ACC112 (cell line): ENCODE measurements around the gene HIVEP3.

Experiments used
- H2AFZ ChIP-seq: fragments of 200-600 bp; sonication (generic); one replicate; pipeline ENCODE4 v1.6.0; 2017; ENCODE audit warnings: antibody characterized with exemption, low read length; ENCODE audit not compliant: unreplicated experiment
- H3K27ac ChIP-seq: fragments of 200-600 bp; sonication (generic); 2 replicates; pipeline ENCODE4 v1.5.1; 2014; ENCODE audit warnings: low read depth, mild to moderate bottlenecking, antibody characterized with exemption, low read length, moderate library complexity
- H3K27me3 ChIP-seq: fragments of 200-600 bp; sonication (generic); 2 replicates; pipeline ENCODE4 v1.6.1; 2014; ENCODE audit warnings: mild to moderate bottlenecking, antibody characterized with exemption, low read length, moderate library complexity, mixed read lengths; ENCODE audit not compliant: insufficient read depth
- H3K36me3 ChIP-seq: fragments of 200-600 bp; sonication (generic); 2 replicates; pipeline ENCODE4 v1.6.1; 2016; ENCODE audit warnings: mild to moderate bottlenecking, antibody characterized with exemption, low read length, moderate library complexity, mixed read lengths; ENCODE audit not compliant: insufficient read depth
- H3K4me1 ChIP-seq: fragments of 200-600 bp; sonication (generic); one replicate; pipeline ENCODE4 v1.6.1; 2016; ENCODE audit warnings: low read length, mixed read lengths; ENCODE audit not compliant: insufficient read depth, unreplicated experiment, control insufficient read depth
- H3K4me3 ChIP-seq: fragments of 200-600 bp; sonication (generic); 2 replicates; pipeline ENCODE4 v1.5.1; 2014; ENCODE audit warnings: mild to moderate bottlenecking, low read depth, low read length
- H3K79me2 ChIP-seq: fragments of 200-600 bp; sonication (generic); one replicate; pipeline ENCODE4 v1.6.0; 2016; ENCODE audit warnings: low read length; ENCODE audit not compliant: control insufficient read depth, unreplicated experiment, insufficient read depth

The HIVEP3 gene

DNA sequence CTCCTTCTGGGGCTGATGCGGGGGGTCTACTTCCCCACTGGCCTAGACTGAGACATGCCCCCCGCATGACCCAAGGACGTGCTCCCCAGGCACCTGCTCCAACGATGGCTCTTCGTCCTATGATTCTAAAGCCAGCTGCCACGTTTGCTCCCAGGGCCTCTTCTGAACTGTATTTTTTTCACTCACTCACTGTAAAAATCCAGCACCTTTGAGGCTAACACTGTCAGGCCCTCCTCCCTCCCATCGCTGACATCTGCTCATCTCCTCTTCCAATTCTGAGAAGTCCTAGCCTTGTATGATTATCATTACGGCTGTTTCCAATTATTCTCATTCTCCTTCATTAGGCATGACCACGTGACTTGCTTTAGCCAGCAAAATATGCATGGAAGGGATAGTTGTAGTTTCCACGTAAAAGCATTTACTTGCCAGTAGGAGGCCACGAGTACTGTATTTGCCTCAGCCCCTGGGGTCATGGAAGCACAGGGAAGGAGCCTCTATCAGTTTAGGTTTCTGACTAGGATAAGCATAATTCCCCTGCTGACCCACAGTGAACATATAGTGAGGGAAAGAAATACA, 415.1 kb downstream of the HIVEP3 start:
- no peaks in the 10 kb centered on the region for H3K27me3 ChIP-seq
- no peak overlapping the region for H3K27ac ChIP-seq
- H3K79me2 ChIP-seq: no peaks in the 10 kb centered on the region
- H3K4me3 ChIP-seq: no peak overlapping the region
- H3K4me1 ChIP-seq: peaks cover 5% of the 10 kb centered on the region
- H2AFZ ChIP-seq: no peak overlapping the region
- no peaks in the 10 kb centered on the region for H3K36me3 ChIP-seq

DNA sequence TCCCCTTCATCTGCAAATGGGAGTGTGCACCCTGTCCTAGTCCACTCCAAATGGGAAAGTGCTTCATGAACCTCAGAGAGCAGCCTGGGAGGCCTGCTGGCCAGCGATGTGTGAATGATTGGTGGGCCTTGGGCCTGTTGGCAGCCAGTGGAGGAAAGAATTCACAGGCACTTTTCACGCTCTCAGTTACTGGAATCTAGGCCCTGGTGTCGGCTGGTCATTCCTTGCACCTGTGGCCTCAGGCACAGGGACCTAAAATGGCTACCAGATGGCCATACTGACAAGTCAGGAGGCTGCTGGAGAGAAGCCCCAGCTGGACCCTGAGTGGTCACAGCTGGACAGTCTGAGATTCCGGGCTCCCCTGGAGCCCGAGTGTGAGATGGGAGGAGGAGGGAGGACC, 415.8 kb downstream of the HIVEP3 start:
- Histone ChIP-seq H3K4me3 (no peak overlapping the region), H3K79me2 (no peaks in the 10 kb centered on the region), H3K4me1 (peaks cover 12% of the 10 kb centered on the region), H3K27me3 (no peaks in the 10 kb centered on the region), H3K36me3 (no peaks in the 10 kb centered on the region), H2AFZ (no peak overlapping the region), H3K27ac (no peak overlapping the region)

DNA sequence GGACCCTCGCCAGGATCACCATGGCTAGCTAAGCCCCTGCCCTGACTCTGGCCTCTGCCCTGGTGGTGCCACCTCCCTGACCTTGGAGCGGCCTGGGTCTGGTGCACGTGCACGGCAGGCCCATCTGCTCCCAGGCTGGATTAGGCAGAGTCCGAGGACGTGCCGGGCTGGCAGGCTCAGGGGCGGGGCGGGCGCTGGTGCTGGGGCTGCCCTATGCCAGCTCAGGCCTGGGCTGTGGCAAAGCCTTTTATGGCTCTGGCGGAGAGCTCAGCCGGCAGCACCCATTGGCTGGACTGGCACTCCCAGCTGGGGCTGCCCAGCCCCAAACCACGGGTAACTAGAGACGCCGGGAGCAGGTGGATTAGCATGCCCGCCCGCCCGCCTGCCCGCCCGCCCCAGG, 417.1 kb downstream of the HIVEP3 start:
- Histone ChIP-seq H3K36me3 (no peaks in the 10 kb centered on the region), H3K79me2 (no peaks in the 10 kb centered on the region), H3K4me3 (no peak overlapping the region), H3K27ac (no peak overlapping the region), H3K27me3 (no peaks in the 10 kb centered on the region), H3K4me1 (peaks cover 18% of the 10 kb centered on the region), H2AFZ (no peak overlapping the region)

DNA sequence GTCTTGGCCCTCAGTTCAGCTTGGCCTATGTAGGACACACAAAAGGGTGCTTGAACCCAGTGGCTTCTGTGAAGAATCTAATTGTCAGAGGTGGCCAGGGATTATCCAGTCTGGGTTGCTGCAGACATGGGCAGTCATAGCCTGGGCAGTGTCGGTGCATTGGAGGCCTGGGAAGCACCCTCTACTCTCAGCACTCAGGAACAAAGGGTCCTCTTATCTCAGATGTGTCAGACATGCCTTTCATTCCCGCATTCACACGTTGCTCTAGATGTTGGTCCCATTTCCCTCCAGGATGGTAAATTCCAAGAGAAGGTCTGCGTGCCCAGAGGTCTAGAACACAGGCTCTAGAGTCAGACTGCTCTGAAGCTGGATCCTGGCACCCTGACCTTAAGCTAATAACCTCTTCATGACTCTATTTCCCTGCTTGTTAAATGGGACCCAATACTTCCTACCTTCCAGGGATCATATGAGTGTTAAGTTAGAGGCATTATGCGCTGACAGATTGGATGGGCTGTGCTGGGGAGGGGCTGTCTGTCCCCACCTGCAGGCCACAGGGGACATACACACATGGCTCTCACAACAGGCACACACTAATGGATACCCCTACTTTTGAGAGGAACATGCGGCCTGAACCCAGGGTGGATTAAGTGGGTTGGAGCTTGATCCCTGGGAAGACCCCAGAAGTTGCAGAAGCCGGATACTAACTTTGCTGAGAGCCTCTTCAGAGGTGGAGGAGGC, 417.8 kb downstream of the HIVEP3 start:
- H3K36me3 ChIP-seq: no peaks in the 10 kb centered on the region
- peaks cover 23% of the 10 kb centered on the region for H3K4me1 ChIP-seq
- no peak overlapping the region for H3K4me3 ChIP-seq
- no peak overlapping the region for H2AFZ ChIP-seq
- H3K27me3 ChIP-seq: no peaks in the 10 kb centered on the region
- no peaks in the 10 kb centered on the region for H3K79me2 ChIP-seq
- H3K27ac ChIP-seq: no peak overlapping the region

DNA sequence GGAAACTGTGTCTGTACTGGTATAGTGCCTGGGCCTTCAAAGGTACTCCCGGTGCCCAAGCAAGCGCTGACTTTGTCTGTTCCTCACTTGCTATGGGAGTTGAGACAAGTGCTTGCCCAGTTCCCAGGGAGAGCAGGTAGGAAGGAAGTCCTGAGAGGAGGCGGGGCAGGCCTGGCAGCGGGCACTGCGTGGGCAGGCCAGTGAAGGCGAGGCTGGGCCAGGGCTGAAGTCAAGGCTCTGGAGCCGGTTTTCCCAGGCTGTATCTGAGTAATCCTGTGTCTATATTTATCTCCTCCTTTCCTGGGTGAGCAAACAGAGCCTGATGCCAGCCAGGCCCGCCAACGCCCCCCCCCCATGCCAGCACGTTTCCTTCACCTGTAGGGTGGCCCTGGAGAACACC, 418.3 kb downstream of the HIVEP3 start:
- H3K79me2 ChIP-seq: no peaks in the 10 kb centered on the region
- peaks cover 29% of the 10 kb centered on the region for H3K4me1 ChIP-seq
- H3K27ac ChIP-seq: no peak overlapping the region
- no peak overlapping the region for H3K4me3 ChIP-seq
- no peaks in the 10 kb centered on the region for H3K27me3 ChIP-seq
- H3K36me3 ChIP-seq: no peaks in the 10 kb centered on the region
- no peak overlapping the region for H2AFZ ChIP-seq

DNA sequence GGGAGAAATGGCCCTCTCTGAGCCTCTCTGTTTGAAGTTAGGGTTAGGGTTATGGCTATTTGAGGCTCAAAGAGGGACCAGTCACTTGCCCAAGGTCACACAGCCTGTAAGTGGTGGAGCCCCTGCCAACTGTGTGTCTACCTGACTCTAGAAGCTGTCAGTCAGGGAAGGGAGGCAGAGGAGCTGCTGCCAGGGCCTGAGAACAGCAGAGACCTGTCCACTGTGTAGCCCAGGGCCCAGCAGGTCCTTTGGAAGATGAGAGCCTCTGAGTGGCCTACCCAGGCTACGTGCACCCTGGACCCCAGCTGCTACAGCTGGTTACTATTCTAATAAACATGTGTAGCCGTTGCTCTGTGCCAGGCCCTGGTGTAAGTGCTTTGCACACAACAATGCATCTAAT, 419.1 kb downstream of the HIVEP3 start:
- Histone ChIP-seq H3K4me3 (no peak overlapping the region), H3K79me2 (no peaks in the 10 kb centered on the region), H3K4me1 (peaks cover 37% of the 10 kb centered on the region), H3K27me3 (no peaks in the 10 kb centered on the region), H3K27ac (no peak overlapping the region; the same call in 1 of the 2 replicates), H2AFZ (no peak overlapping the region), H3K36me3 (no peaks in the 10 kb centered on the region)

DNA sequence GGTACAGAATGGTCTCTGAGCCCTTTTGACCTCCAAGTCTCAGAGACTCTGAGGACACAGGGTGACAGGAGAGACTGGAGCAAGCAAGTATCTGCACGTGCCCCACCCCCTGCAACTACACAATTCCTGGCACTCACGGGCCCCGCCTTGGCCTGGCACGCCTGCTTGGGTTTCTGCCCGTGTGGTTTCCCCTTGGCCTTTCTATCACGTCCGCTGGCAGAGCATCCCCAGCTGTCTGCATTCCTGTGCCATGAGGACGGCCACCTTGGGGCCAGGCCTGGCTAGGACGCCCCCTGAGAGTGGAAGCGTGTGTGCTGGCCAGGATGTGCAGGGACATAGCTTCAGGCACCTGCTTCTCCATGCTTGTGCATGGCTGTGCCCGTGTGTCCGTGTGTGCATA, 419.9 kb downstream of the HIVEP3 start:
- no peaks in the 10 kb centered on the region for H3K27me3 ChIP-seq
- H3K27ac ChIP-seq: peak overlapping the region; percentile 2; the same call in 1 of the 2 replicates
- no peaks in the 10 kb centered on the region for H3K36me3 ChIP-seq
- no peaks in the 10 kb centered on the region for H3K79me2 ChIP-seq
- no peak overlapping the region for H3K4me3 ChIP-seq
- no peak overlapping the region for H2AFZ ChIP-seq
- peaks cover 43% of the 10 kb centered on the region for H3K4me1 ChIP-seq

DNA sequence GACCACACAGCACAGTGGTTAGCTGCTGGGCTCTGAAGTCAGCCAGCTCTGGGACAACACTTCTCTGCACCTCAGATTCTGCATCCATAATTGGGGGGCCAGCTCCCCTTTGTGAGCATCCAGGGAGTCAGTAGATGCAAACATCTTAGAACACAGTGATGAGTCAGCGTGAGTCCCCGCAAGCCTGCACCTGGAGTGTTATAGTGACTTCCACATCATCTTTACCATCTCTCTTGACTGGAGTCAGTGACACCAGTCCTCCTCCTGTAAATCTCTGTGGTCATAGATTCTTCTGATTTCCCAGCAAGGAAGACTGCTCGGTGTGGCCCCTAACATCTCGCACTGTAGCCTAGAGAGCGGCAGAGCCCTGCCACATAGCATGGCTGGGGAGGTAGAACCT, 420.3 kb downstream of the HIVEP3 start:
- no peak overlapping the region for H2AFZ ChIP-seq
- no peaks in the 10 kb centered on the region for H3K27me3 ChIP-seq
- H3K36me3 ChIP-seq: no peaks in the 10 kb centered on the region
- H3K4me3 ChIP-seq: no peak overlapping the region
- H3K27ac ChIP-seq: peak overlapping the region; percentile 2; the same call in 1 of the 2 replicates
- H3K4me1 ChIP-seq: peaks cover 47% of the 10 kb centered on the region
- H3K79me2 ChIP-seq: no peaks in the 10 kb centered on the region

DNA sequence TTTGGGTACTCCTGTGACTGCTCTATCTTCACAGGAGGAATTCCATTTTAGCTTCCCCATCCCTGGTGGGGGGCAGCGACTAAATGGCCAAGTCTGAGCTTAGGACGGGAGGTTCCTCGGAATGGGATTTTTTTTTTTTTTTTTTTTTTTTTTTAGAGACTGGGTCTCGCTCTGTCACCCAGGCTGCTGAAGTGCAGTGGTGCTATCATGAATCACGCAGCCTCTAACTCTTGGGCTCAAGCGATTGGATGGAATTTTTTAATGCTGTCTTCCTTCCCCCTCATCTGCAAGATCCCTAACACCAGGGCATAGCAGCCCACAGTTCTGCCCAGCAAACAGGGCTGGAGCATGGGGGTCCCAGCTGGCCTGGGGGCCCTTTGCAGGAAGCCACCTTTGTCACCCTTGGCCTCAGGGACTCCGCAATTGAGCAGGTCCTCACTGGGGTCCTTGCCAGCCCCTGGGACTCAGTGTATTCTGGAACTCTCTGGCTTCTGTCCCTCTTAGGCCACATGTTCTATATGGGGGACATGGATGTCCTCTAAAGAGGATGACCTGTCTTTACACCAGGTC, 421.2 kb downstream of the HIVEP3 start:
- Histone ChIP-seq H3K79me2 (no peaks in the 10 kb centered on the region), H2AFZ (no peak overlapping the region), H3K4me3 (no peak overlapping the region), H3K36me3 (no peaks in the 10 kb centered on the region), H3K4me1 (peaks cover 54% of the 10 kb centered on the region), H3K27me3 (no peaks in the 10 kb centered on the region), H3K27ac (peak overlapping the region; percentile 94; the same call in 1 of the 2 replicates)

DNA sequence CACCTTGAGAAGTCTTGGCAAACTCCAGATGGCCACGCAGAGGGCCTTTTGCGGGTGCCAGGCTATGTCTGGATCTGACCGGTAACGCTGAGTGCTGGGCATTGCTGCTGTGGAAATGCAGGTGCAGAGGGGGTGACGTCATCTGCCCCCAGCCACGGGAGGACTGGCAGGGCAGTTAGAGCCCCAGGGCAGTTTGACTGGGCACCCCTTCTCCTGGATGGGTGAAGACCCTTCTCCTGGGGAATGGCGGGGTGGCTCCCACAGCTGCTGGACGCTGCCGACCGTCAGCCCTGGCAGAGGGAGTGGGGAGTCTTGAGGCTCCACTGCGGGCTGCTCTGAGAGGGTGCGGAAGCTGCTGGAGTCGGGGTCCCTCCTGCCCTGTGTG, 421.7 kb downstream of the HIVEP3 start:
- no peaks in the 10 kb centered on the region for H3K27me3 ChIP-seq
- H3K27ac ChIP-seq: peak overlapping the region; percentile 94
- peaks cover 57% of the 10 kb centered on the region for H3K4me1 ChIP-seq
- no peaks in the 10 kb centered on the region for H3K36me3 ChIP-seq
- no peak overlapping the region for H3K4me3 ChIP-seq
- H2AFZ ChIP-seq: no peak overlapping the region
- no peaks in the 10 kb centered on the region for H3K79me2 ChIP-seq
